Right atrium auricular region (tissue), 2 donors: ENCODE results near the gene PYROXD2. TPM values are rescaled to one million over a fixed set of nuclear protein-coding genes. Genes with fewer than 3 reads are reported as not detected.

Experiments used
- DNase-seq: peaks from one replicate; pipeline ENCODE4 v3.0.0-alpha.2; 2019; ENCODE audit warnings: low spot score
- H3K27ac ChIP-seq, 2 donors: fragments of 200-600 bp; sonication (generic); 1 replicate in 1 of 2; 2 replicates in 1 of 2; pipeline ENCODE4 v1.5.1; 2016 to 2019
- H3K27me3 ChIP-seq, 2 donors: fragments of 200-600 bp; sonication (generic); one replicate each; pipeline versions ENCODE4 v1.5.1 to v1.6.0; 2017 to 2019
- H3K36me3 ChIP-seq: fragments of 200-600 bp; sonication (generic); one replicate; pipeline ENCODE4 v1.5.1; 2016
- H3K4me1 ChIP-seq, 2 donors: fragments of 200-600 bp; sonication (generic); one replicate each; pipeline versions ENCODE4 v1.5.1 to v1.6.0; 2017 to 2019
- H3K4me3 ChIP-seq, 2 donors: fragments of 200-600 bp; sonication (generic); 1 replicate in 1 of 2; 2 replicates in 1 of 2; pipeline ENCODE4 v1.5.1; 2017 to 2019; ENCODE audit warnings: mild to moderate bottlenecking in 1 of 2, moderate library complexity in 1 of 2
- H3K9me3 ChIP-seq, 2 donors: fragments of 200-600 bp; sonication (generic); one replicate each; pipeline ENCODE4 v1.5.1; 2019
- CTCF ChIP-seq, 2 donors: fragments of 200-600 bp; sonication (generic); IDR thresholded peaks; one replicate each; pipeline ENCODE4 v1.5.1; 2019; ENCODE audit warnings: antibody characterized with exemption in 2 of 2
- total RNA-seq, 2 donors: library from RNA; depleted of rRNA; stranded (reverse); fragments of >200 nt; gene quantifications; one replicate each; pipeline ENCODE4 v1.1.0, GENCODE V29; 2016

Gene PYROXD2
- total RNA-seq, 2 donors from 2014 or later, result 1.8 to 5.2 TPM

GRCh38 chr10:98444314-98445006 is 29.5 kb upstream of the PYROXD2 start:
- Histone ChIP-seq H3K4me3 (no peak overlapping the region), H3K36me3 (peaks cover 31% of the 10 kb centered on the region), H3K27ac (no peak overlapping the region), H3K27me3 (no peaks in the 10 kb centered on the region), H3K9me3 (no peaks in the 10 kb centered on the region), H3K4me1 (peaks cover 0 to 20% of the 10 kb centered on the region in 2 donors)
- TF ChIP-seq CTCF (IDR thresholded peaks at IDR 0.05), result no peak
- no peak for DNase-seq

GRCh38 chr10:98438715-98439114 is 23.7 kb upstream of the PYROXD2 start:
- no peak overlapping the region for H3K4me3 ChIP-seq
- H3K4me1 ChIP-seq, result no peaks in the 10 kb centered on the region
- peaks cover 54% of the 10 kb centered on the region for H3K36me3 ChIP-seq
- DNase-seq, result no peak
- H3K9me3 ChIP-seq, result no peaks in the 10 kb centered on the region
- no peaks in the 10 kb centered on the region for H3K27me3 ChIP-seq
- no peak for TF ChIP-seq CTCF (IDR thresholded peaks at IDR 0.05)
- H3K27ac ChIP-seq, result no peak overlapping the region

GRCh38 chr10:98436704-98437103 is 21.7 kb upstream of the PYROXD2 start:
- DNase-seq, result no peak
- H3K36me3 ChIP-seq, result peaks cover 56% of the 10 kb centered on the region

GRCh38 chr10:98435178-98435577 is 20.2 kb upstream of the PYROXD2 start:
- Histone ChIP-seq H3K9me3 (peaks cover 0 to 7% of the 10 kb centered on the region in 2 donors), H3K4me1 (peaks cover 0 to 5% of the 10 kb centered on the region in 2 donors), H3K27ac (no peak overlapping the region), H3K4me3 (no peak overlapping the region), H3K27me3 (no peaks in the 10 kb centered on the region), H3K36me3 (peaks cover 66% of the 10 kb centered on the region)
- DNase-seq, result no peak
- TF ChIP-seq CTCF (IDR thresholded peaks at IDR 0.05), result no peak

More at GRCh38 chr10:98436704-98437103, 21.7 kb upstream of the PYROXD2 start:
- Histone ChIP-seq H3K4me1 (no peaks in the 10 kb centered on the region), H3K9me3 (peaks cover 0 to 7% of the 10 kb centered on the region in 2 donors), H3K27me3 (no peaks in the 10 kb centered on the region), H3K4me3 (no peak overlapping the region), H3K27ac (peak overlapping the region in 1 of 2 donors; percentile 40)
- TF ChIP-seq CTCF (IDR thresholded peaks at IDR 0.05), result no peak

- DNase-seq, result no peak
- TF ChIP-seq CTCF (IDR thresholded peaks at IDR 0.05), result no peak
- H3K27me3 ChIP-seq, result no peaks in the 10 kb centered on the region
- H3K4me1 ChIP-seq, result peaks cover 0 to 5% of the 10 kb centered on the region in 2 donors
- H3K9me3 ChIP-seq, result peaks cover 0 to 7% of the 10 kb centered on the region in 2 donors
- no peak overlapping the region for H3K27ac ChIP-seq
- H3K36me3 ChIP-seq, result peaks cover 70% of the 10 kb centered on the region
- H3K4me3 ChIP-seq, result no peak overlapping the region
Observed at GRCh38 chr10:98433881-98434732, 19.1 kb upstream of the PYROXD2 start.
